T-helper 1 cell treated with Interleukin-12 subunit alpha and Interleukin-12 subunit beta and Interleukin-4 antibody, amounts not matched to agents 30 ng/mL and 1 ng/mL, for 36 hours (primary cell): Measurements from ENCODE around the gene HSD17B8. TPM values are rescaled to one million over a fixed set of nuclear protein-coding genes. Genes with fewer than 3 reads are reported as not detected.

Source experiments
- intact Hi-C: fragments of 100-400 bp; cut with micrococcal nuclease; formaldehyde crosslinking; loops from one replicate; pipeline ENCODE4 v1.15.1; 2024
- total RNA-seq: library from RNA; stranded (reverse); gene quantifications from 2 replicates; pipeline ENCODE4 v1.2.3, GENCODE V29; 2022

The HSD17B8 gene
- total RNA-seq, result 6.9 TPM in 2 replicates

DNA sequence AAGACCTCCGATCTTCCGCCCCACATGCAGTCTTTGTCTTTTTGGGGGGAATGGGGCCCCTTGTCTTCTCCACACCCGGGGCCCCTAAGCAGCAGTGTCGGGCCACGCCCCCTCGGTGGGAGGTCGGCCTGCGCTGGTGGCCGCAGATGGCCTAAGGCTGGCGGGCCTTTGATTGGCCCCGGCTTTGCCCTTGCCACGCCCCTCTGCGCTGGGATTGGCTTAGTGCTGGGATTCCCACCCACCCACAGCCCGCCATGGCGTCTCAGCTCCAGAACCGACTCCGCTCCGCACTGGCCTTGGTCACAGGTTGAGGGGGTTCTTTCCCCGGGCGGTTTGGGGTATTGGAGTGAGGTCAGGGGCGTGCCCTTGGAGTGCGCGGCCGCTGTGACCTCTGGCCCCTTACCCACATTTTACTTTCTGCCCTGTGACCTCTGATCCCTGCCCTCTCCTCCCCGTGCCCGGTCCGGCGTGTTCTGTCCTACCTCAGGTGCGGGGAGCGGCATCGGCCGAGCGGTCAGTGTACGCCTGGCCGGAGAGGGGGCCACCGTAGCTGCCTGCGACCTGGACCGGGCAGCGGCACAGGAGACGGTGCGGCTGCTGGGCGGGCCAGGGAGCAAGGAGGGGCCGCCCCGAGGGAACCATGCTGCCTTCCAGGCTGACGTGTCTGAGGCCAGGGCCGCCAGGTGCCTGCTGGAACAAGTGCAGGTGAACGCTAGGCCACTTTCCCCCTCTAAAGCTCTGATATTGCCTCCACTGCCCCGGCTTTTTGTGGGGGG, at the start of gene HSD17B8:
Gene HSD17B8 (plus strand): TSS at position 241 of the 776 bp plus-strand sequence. CDS start 14 bp downstream, at position 255.
- intact Hi-C loops, result loop anchor here (1.0 to 10.0 kb wide), 7 partner anchors 44 to 1230 kb away; partner anchors contain the start of genes DXO, KIFC1, LEMD2 and PSMB9

DNA sequence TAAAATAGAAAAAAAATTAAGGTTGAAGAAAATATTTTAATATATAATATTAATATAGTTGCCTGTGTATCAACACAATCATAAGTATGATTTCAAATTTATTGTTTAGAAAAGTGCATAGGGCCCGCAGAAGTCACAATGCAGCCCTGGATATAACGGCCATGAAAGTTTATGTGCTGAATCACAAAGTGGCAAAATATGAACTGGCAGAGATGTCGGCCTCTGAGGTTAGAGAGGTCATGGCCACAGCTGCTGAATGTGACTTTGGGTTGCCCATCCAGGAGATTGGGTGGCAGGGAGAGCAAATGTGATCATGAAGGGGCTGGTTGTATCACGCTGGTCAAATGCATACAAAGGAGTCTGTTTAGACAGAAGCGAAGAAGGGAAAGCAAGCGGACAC, 47.9 kb upstream of the HSD17B8 start:
- intact Hi-C loops, result no loop called here

DNA sequence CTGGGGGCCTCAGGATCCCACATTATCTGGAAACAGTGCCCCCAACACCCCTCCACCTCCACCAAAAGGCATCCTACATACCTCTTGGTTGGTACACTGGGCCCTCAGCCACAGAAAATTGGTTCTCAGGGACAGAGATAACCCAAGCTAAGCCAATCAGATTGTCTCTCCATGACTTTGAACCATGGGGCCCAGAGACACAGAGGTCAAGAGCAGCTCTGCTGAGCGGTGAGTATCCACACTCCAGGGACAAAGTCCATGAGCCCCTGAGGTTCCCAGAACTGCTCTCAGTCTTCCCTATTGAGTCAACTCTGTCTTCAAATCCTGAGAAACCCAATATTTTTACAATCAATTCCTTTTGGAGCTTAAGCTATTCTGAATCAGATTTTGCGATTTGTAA, 47.5 kb upstream of the HSD17B8 start:
- intact Hi-C loops, result no loop called here

DNA sequence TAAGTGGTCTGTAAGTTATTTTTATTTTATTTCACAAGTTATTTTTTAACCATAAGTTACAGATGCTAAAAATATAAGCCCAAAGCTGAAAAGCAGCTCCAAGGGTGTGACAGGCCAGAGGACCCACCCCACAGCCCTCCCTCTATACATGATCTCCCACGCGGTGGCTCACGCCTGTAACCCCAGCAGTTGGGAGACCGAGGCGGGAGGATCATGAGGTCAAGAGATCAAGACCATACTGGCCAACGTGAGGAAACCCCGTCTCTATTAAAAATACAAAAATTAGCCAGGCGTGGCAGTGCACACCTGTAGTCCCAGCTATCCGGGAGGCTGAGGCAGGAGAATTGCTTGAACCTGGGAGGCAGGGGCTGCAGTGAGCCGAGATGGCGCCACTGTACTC, 44.4 kb upstream of the HSD17B8 start:
- intact Hi-C loops, result loop anchor here (5.0 kb wide), 1 partner anchor 38 kb away; no protein-coding TSS in a partner anchor

DNA sequence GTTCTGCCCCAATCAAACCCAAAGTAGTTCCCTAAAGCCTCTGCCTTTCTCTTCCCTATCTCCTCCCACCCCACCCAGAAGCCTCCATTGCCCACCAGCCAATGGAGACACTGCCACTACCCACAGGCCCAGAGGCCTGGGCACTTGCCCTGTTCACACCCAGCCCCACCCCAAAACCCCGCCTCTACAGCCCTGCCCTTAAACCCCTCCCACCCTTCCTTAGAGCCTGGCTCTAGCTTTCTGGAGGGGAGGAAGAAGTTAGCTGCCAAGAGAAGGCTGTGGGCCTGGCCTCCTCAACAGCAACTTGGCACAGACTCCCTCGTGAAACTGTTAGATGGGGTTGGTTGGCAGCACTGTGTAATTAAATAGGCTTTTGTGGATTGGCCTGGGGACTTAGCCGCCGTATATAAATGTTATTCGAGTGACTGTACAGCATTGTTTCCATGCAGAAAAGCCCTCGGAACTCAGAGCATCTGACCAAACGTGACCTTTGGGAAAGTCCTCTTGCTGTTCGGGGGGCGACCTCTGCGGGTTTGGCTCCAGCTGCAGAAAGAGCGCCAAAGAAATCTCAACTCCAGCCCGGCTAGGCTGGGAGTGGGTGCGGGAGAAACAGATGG, 43.6 kb upstream of the HSD17B8 start:
- intact Hi-C loops, result loop anchor here (1.0 to 5.0 kb wide), 3 partner anchors 36 to 87 kb away; no protein-coding TSS in a partner anchor

DNA sequence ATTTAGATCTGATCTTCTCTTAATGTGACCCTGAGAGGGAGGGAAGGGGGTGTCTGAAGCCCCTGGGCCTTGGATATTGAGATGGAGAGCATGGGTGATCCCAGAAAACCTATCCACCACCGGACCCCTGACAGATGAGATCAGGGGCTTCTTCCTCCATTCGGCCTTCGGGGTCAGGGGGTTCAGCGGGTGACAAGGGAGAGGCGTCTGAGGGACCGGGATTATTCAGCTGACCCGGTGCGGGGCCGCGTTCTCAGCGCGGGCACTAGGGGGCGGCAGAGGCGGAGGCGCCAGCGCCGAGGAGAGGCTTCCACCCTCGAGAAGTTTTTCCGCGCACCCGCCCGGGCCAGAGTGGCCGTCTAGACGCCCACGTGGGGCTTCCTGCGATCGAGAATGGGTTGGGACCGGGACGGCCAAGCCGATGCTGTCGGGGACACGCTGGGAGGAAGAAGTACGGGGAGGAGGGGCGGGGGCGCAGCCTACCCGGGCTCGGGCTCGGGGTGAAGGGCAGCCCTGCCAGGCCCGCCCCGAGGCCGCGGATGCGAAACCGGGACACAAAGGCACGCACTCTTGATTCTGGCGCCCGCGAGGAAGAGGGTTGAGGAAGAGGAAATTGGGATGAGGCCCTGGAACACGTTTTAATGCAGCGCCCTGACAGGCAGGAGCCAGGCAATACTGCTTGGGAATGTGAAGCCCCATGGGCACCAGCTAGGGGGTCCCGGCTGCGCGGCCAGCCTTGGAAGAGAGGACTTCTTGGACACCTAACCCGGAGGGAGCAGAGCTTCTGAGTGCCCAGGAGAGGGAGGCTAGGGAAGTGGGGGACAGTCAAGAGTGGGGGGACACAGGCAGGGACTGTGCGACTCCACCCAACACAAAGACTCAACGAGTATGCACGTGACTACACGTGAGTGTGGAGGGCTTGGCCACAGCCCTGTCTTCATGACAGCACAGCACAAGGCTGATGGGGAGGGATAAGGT, 42.8 kb upstream of the HSD17B8 start:
- intact Hi-C loops, result loop anchor here (1.0 to 5.0 kb wide), 3 partner anchors 36 to 87 kb away; no protein-coding TSS in a partner anchor

DNA sequence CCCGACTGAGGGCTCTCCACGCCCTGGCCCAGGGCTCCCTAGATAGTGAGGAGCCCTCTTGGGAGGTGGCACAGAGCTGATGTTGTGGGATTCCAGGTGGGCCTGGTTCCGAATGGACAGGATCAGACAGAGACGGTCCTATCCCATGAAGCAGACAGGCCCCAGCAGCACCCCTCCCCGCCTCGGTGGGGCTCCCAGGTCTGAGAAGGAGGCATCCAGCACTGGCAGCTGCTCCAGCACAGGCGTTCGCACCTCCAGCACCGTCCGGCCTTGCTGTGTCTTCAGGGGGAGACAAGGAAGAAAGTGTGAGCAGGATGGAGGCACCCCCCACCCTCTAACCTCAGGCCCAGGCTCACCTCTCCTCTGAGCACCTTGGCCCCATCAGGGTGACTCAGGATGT, 40.9 kb upstream of the HSD17B8 start:
- intact Hi-C loops, result loop anchor here (5.0 kb wide), 1 partner anchor 41 kb away; no protein-coding TSS in a partner anchor

DNA sequence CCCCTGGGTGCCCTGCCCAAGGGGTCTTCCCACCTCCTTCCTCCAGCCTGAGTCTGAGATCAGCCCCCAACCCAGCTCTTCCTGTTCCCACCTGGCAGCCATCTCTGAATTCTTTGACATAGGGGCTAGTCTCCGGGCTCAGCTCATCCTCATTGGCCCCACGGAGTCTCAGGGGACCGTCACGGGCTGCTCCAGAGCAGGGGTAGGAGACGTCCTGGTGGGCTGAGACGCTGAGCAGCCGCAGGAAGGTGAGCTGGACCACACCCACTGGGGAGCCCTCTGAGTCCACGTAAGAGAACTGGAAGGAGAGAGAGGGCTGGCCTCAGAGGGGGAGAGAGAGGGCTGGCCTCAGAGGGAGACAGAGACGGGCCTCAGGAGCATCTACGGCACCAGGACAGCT, 40.3 kb upstream of the HSD17B8 start:
- intact Hi-C loops, result loop anchor here (5.0 kb wide), 1 partner anchor 42 kb away; no protein-coding TSS in a partner anchor

DNA sequence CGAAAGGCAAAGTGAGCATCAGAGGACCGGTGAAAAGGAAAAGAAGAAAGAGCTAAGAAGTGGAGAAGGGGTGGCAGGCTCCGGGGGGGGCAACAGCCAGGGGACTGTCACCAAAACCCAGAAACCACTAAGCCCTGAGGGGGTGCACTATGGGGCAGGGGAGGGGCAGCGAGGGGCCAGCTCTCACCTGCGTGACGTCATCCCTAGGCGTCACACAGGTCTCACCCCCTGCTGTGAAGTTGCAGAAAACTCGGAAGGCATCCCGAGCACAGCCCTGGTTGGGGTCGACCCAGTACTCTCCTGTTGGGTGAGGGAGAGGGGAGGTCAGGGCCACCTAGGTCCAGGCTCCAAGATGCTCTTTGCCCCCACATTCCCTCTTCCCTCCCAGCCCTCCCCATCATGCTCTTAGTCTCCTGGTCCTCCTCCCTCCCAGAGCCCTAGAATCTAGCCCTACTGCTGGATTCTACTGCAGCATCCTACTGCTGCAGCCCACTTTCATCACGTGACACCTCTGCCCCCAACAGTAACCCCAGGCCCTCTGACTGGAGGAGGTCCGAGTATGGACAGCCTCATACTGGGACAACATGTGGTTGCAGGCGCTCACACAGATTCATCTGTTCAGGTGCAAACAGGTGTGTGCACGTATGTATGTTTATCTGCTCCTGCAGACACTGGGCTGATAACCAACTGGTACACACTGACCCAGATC, 39.6 kb upstream of the HSD17B8 start:
- intact Hi-C loops, result loop anchor here (5.0 kb wide), 1 partner anchor 43 kb away; no protein-coding TSS in a partner anchor

DNA sequence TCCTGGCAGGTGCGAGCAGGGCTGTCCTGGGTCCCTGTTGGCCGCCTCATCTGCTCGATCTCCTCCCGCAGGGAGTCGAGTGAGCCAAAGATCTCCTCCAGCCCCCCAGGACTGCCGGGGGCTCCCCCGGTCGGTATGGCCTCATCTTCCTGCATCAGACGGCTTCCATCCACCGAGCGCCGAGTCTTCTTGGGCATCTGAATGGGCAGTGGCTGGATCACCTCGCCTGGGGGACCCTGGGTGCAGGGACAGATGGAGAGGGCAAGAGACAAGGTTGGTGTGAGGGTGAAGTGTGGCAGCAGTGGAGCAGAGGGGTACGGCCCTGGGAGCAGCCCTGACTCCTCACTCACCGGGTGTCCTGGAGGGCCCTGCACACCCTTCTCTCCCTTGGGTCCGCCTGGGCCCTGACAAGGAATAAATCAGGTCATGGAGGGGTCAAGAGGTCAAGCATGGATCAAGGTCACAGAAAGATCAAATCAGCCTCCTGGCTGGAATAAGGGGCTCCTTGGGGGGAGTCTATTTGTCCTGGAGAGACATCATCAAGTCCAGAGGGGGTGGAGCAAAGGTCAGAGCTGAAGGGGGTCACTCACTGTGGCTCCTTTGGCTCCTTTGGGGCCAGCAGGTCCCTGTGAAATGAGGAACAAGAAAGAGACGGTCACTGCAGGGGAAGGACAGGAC, 38.7 kb upstream of the HSD17B8 start:
- intact Hi-C loops, result no loop called here

DNA sequence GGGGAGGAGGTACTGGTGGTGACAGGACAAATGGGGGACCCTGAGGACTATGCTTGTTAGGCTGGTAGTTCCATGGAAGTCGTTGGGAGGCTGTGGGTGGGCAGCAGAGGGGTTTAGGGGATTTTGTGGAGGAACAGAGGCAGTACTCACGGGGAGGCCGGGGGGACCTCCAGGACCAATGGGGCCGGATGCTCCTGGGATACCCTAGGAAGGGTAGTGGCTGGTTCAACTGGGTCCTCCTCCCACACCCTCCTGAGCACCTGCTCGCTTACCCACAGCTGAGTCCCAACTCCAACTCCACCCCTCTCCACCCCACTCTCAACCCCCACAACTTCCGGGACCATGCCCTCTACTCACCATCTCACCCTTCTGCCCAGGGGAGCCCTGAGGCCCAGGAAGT, 38.1 kb upstream of the HSD17B8 start:
- intact Hi-C loops, result no loop called here

DNA sequence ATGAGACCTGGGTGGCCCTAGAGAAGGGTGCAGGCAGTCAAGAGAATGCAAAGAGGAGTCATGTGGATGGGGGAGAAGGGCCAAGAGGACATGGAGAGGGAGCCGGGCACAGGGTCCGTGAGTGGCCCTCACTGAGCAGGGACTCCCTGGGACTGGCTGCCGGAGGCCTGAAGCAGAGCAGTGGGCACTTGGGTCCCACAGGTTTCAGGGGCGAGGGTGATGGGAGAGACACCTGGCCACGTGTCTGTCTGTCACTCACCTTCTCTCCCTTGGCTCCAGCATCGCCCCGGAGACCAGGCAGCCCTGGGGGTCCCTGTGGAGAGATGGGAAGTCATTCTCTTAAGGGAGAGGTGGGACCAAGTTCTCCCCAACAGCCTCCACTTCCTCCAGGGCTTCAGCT, 37.6 kb upstream of the HSD17B8 start:
- intact Hi-C loops, result no loop called here

DNA sequence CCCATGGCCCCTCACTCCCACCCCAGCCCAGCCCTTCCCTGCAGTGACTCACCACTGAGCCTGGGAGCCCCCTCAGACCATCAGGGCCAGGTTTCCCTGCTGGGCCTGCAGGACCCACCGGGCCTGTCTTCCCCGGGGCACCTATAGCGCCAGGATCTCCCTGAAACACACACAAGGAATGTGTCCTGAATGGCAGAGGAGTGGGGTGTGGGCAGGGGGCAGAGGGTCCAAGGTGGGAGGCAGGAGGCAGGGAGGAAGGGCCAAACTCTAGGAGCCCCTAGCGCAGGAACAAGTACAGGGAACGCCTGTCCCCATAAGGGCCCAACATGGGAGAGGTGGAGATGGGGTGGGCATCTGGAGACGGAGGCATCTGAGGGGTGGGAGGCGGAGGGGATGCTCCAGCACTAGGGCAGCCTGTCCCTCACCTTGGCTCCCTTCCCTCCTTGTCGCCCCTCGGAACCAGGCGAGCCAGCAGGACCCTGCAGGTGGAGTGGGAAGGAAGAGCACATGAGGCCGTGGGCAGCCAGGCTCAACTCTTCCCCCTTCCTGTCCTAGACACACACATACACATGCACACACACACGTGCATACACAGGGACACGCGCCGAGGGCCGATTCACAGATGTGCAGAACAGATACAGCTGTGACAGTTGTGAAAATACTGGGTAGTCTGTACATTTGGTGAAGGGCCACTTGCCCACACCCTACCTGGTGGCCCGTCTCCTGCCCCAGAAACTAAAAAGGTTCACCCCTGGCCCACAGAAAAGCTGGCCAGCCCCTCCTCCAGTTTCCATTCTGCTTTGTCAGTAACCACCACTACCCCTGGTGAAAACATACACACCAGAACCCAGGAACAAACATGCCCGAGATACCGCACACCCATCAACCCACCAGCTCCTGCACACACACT, 36.8 kb upstream of the HSD17B8 start:
- intact Hi-C loops, result no loop called here

DNA sequence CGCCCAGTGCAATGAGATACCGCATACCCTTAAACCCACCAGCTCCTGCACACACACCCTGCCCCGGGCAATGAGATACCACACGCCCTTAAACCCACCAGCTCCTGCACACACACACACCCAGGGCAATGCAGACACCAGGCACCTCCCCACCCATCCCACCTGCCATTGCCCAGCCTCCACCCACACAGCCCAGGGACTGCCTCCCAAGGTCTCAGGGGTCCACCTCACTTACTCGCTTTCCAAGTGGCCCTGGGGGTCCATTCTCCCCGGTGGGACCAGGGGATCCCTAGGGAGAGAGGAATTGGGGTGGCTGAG, 36.2 kb upstream of the HSD17B8 start:
- intact Hi-C loops, result no loop called here

DNA sequence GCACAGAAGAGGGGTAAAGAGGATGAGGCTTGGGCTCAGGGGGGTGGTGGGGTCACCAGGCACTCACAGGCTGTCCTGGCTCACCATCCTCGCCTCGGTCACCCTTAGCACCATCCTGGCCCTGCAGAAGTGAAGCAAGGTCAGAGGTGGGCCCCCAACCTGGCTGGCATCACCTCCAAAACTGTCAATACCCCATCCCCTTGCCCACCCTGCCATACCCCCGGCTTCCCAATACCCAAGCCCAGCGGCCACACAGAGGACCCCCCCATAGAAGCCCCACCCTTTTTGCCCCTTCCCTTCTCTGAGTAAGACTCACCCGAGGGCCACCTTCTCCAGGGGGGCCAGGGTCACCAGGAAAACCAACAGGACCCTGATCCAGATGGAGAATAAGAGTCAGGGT, 35.8 kb upstream of the HSD17B8 start:
- intact Hi-C loops, result no loop called here

DNA sequence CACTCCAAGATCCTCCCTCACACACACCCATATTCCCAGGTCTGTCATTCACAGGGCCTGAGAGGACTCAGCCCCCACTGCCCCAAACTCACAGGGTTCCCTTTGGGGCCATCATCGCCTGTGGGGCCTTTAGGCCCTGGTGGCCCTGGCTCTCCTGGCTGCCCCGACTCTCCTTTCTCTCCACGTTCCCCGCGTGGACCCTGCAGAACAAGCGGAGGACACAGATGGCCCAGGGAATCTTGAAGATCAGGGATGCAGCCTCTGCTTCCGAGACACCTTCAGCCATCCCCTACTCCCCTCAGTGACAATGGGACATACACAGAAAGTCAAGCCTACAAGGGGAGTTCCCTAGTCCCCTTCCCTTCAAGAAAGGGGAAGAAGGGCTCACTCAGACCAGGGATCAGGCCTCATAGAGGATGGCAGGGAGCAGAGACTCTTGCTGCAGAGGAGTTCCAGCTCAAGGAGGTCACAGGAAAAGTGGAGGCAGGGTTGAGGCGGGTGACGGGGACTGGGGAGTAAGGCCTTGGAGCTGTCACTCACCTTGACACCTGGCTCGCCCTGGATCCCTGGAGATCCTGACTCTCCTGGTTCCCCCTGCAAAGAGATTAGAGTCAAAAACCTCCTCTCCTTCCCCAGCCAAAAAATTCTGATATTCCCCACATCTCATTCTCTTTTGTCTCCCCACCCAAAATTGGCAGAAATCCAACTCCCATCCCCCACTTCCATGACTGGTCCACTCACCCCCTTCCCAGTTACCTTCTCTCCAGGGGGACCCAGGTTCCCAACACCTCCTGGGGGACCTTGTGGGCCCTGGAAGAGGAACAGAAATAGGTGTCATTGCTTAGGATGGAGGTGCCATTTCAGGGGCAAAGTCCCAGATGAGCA, 34.9 kb upstream of the HSD17B8 start:
- intact Hi-C loops, result no loop called here

DNA sequence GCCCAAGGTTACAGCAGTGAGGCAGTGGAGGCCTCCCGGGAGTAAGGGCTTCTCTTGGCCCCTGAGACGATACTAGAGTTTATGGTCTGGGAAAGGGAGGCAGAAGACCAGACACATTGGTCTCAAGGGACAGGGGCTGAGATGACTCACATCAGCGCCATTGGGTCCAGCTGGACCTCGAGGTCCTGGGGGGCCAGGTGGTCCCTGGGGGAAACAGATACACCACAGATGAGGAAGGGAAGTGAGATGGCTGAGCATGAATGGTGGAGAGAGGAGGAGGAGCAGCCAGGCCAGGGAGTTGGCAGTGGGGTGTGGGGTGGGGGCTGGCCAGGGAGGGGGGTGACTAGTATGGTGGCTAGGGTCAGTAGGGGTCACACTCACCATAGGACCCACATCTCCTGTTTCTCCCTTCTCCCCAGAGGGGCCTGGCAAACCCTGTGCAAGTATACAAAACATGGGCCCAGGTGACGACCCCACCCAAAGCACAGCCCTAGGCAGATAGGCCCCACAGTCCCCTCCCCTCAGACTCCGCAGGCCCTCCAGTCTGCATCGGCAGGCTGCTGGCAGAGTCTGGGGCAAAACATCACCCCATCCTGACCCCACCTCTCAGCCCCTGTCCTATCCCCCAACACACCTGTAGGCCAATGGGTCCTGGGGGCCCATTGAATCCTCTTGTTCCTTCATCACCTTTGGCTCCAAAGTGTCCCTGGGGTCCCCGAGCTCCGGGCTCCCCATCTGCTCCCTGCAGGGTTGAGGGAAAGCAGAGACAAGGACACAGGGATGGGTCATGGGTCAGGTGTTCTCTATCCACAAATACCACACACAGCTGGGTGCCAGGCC, 34.1 kb upstream of the HSD17B8 start:
- intact Hi-C loops, result no loop called here
